SIG-M5 treated with dmso at 0.1 percent for 504 hours (cell line): ENCODE results near the gene PKD2.
"Not testable (repeated sequence)": the region's sequence is repeated elsewhere in the genome, so short reads cannot be mapped to it uniquely, and the experiment has no call there.

Source experiments
- DNase-seq: peaks from one replicate; lab custom pipeline; 2025; ENCODE audit not compliant: unreplicated experiment; lab: John Stamatoyannopoulos, UW

PKD2 gene

GRCh38 chr4:88108747-88109122 lies 101.3 kb downstream of the PKD2 start:
- no peak for DNase-seq

- no peak for DNase-seq
Measured at GRCh38 chr4:88109123-88109881, 101.9 kb downstream of the PKD2 start.

- DNase-seq, result no peak
Measured at GRCh38 chr4:88110826-88111225, 103.4 kb downstream of the PKD2 start.

- DNase-seq, result no peak
Measured at GRCh38 chr4:88112856-88113255, 105.4 kb downstream of the PKD2 start.

GRCh38 chr4:88115587-88115986 lies 108.2 kb downstream of the PKD2 start:
- no peak for DNase-seq

GRCh38 chr4:88119943-88120342 lies 112.5 kb downstream of the PKD2 start:
- DNase-seq, result no peak

- DNase-seq, result not testable (repeated sequence)
Measured at GRCh38 chr4:88122260-88122659, 114.8 kb downstream of the PKD2 start.
